Activated T-cell treated with anti-CD3 and anti-CD28 coated beads, Interleukin-2, amount 50 U/mL, for 24 hours (primary cell): ENCODE data around the gene ARHGAP24.

Experiments
- DNase-seq: peaks from one replicate; pipeline ENCODE4 v3.0.0-alpha.2; 2020
- H3K27ac Mint-ChIP-seq: 2 replicates; pipeline ENCODE4 v1.8.0; 2020; ENCODE audit warnings: mild to moderate bottlenecking, mixed read lengths
- H3K27me3 Mint-ChIP-seq: 2 replicates; pipeline ENCODE4 v1.8.0; 2020; ENCODE audit warnings: mixed read lengths
- H3K36me3 Mint-ChIP-seq: 2 replicates; pipeline ENCODE4 v1.8.0; 2020; ENCODE audit warnings: low read depth, mixed read lengths
- H3K4me1 Mint-ChIP-seq: 2 replicates; pipeline ENCODE4 v1.8.0; 2020; ENCODE audit warnings: low read depth, mixed read lengths
- H3K4me3 Mint-ChIP-seq: 2 replicates; pipeline ENCODE4 v1.8.0; 2020; ENCODE audit warnings: mild to moderate bottlenecking, moderate library complexity, mixed read lengths
- H3K9me3 Mint-ChIP-seq: 2 replicates; pipeline ENCODE4 v1.8.0; 2020; ENCODE audit warnings: mixed read lengths

The ARHGAP24 gene

DNA sequence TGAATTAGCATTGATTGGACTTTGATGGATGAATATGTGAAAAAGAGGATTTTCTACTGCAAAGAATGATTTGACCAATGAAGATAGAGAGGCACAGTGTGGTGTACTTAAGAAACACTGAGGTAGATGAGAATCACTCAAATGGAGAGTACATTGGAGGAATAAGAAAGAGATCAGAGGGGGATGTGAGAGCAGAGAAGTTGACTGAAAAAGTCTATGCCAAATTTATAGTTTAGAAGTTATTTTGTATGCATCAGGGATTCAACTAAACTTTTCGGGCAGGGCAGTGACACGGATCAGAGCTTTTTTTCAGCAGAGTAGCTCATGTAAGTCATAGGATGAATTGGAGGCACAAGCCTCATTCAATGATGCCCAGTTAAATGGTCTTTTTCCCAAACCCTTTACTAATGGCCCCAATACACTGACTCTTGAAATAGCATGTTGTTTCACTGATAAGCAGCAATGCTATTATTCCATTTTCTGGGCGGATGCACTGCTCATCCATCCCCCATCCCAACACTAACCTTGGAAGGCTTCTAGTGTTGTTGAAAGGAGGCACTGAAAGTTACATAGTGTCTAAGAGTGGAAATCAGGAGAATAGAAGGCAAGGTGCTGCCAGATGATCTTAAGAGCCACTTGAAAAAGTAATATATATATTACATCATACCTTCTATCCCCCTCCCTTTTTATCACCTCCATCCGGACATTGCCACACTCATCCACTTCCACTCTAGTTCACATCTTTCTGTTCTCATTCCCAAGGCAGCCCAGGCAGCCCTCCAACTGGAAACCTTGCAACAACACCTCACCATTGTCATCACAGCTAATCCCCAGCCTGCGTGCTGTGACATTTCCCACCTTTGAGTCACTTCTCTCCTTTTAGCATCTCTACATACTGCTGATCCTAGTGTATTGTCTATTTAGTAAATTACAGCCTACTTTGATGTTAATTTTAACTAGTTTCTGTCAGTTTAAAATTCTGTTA lies 46.1 kb downstream of the ARHGAP24 start:
- Mint-ChIP-seq H3K4me3 (no peak overlapping the region), H3K27me3 (no peaks in the 10 kb centered on the region), H3K4me1 (no peaks in the 10 kb centered on the region), H3K36me3 (no peaks in the 10 kb centered on the region), H3K9me3 (no peaks in the 10 kb centered on the region), H3K27ac (no peak overlapping the region)
- DNase-seq = no peak

DNA sequence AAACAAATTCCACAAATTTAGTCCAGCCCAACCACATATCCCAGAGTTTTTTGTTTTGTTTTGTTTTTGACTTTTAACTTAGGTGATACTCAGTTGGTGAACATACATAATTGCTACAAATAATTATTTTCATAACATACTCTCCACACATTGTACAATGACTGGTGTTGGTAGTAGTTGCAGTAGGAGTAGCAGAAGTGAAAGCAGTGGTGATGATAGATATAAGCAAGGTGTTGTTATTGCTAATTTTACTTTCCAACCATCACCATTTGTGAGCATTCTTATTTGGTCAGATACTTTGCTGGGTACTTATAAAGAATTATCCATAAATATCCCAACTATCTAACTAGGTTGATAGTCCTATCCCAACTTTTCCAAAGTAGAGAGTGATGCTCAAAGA lies 47.3 kb downstream of the ARHGAP24 start:
- H3K4me3 Mint-ChIP-seq = no peak overlapping the region
- no peaks in the 10 kb centered on the region for H3K27me3 Mint-ChIP-seq
- no peaks in the 10 kb centered on the region for H3K36me3 Mint-ChIP-seq
- no peaks in the 10 kb centered on the region for H3K9me3 Mint-ChIP-seq
- H3K4me1 Mint-ChIP-seq = no peaks in the 10 kb centered on the region
- DNase-seq = no peak
- no peak overlapping the region for H3K27ac Mint-ChIP-seq

DNA sequence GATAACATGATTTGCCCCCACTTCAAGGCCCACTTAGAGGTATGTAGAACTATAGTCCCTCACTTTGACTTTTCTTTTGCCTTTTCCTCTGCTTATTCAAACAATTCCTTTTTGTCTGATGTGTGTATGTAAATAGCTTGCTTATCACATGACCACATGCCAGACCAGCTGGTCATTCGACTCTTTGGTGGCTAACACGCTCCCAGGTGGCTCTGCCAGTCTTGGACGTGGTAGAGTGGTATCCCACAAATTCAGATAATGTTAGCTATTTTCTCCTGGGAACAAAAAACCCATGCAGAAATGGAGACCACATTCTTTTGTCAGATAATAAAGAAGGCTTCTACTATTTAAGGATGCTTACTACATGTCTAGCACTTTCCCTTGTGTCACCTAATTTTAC lies 47.9 kb downstream of the ARHGAP24 start:
- Mint-ChIP-seq H3K4me1 (no peaks in the 10 kb centered on the region), H3K27ac (no peak overlapping the region), H3K9me3 (no peaks in the 10 kb centered on the region), H3K4me3 (no peak overlapping the region), H3K27me3 (no peaks in the 10 kb centered on the region), H3K36me3 (no peaks in the 10 kb centered on the region)
- no peak for DNase-seq

DNA sequence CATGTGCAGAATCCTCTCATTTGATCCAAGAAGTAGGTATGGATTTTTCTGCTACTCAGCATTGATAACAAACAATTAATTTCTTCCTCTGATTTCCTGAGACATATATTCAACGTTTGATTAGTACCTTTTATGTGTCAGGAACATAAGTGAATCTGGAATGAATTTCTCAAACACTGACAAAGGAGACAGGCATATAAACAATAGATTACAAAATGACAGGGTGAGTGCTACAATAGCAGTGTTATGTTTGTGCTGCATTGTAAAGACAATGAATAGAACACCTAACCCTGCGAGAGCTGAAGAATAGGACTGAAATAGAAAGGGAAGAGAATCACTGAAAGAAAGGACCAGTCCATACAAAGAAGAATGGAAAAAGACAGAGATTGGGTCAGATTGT lies 52.9 kb downstream of the ARHGAP24 start:
- Mint-ChIP-seq H3K27me3 (no peaks in the 10 kb centered on the region), H3K4me1 (no peaks in the 10 kb centered on the region), H3K36me3 (no peaks in the 10 kb centered on the region), H3K27ac (no peak overlapping the region), H3K4me3 (no peak overlapping the region), H3K9me3 (no peaks in the 10 kb centered on the region)
- DNase-seq = no peak

DNA sequence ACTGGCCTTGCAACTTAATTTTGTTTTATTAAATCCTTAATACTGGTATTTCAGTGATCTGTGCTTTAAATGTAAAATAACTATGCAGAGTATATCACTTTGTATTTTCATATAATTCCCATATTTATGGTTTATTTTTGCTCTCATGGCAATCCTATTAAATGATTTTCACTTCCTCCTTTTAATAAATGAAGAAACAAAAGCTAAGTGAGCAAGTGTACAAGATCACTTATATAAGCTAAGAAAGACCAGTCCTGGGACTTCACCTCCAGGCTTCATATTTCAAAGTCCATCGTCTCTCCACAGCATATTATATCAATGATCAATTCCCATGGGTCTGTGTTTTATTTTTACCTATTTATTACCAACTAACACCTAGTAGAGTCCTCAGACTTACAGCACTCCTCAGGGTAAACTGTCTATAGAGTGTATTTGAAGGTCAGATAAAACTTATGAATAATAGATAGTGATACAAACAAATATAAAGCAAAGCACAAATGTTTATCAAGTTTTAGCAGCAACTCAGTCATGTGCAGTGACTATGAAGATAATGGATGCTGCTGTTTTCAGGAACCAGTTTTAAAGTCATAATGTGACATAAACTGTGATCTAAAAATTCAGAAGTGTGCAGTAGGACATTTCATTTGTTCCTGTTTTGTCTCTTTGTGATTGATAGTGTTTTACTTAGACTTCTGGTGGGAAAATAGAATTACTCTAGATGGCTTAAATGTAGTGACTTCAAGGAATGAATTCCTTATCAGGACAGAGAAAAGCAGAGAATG lies 56.8 kb downstream of the ARHGAP24 start:
- H3K4me3 Mint-ChIP-seq = no peak overlapping the region
- H3K36me3 Mint-ChIP-seq = no peaks in the 10 kb centered on the region
- H3K9me3 Mint-ChIP-seq = peaks cover 4% of the 10 kb centered on the region
- no peak for DNase-seq
- H3K27ac Mint-ChIP-seq = no peak overlapping the region
- H3K27me3 Mint-ChIP-seq = no peaks in the 10 kb centered on the region
- H3K4me1 Mint-ChIP-seq = no peaks in the 10 kb centered on the region

DNA sequence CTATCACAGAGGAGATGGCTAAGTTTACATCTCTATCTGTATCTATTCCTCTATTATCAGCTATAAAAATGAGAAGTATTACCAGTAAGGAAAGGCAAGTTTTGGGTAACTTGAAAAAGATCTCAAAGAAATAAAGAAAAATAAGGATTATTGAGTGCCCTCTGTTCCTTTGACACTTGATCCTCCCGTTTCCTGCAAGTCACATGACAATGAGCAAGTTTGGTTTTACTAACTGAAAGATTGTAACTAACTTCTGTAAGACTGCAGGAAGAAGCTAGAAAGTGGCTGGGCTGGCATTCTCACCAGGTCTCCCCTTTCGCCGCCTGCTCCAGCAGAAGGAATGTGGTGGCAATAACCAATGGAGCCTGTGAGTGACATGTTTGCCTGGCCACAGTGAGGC lies 59.2 kb downstream of the ARHGAP24 start:
- DNase-seq = no peak
- H3K4me1 Mint-ChIP-seq = no peaks in the 10 kb centered on the region
- no peaks in the 10 kb centered on the region for H3K36me3 Mint-ChIP-seq
- no peak overlapping the region for H3K4me3 Mint-ChIP-seq
- no peak overlapping the region for H3K27ac Mint-ChIP-seq
- H3K9me3 Mint-ChIP-seq = peaks cover 4% of the 10 kb centered on the region
- H3K27me3 Mint-ChIP-seq = no peaks in the 10 kb centered on the region

DNA sequence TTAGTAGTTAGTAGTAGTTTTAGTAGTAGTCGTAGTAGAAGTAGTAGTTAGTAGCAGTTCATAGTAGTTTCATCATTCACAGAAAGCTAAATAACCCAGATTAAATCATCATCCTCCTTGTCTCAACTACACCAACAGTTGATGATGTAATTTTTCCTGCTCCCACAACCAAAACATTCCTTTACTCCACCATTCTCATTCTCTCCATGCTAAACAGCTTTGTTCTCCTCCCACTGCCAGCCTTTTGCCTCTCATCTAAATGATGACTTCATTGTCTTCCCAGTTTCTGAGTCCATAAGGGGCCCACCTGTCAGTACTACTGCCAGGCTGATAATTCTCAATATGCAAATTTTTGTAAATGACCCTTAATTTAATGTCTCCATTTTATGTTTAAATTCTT lies 68.9 kb downstream of the ARHGAP24 start:
- H3K27ac Mint-ChIP-seq = no peak overlapping the region

DNA sequence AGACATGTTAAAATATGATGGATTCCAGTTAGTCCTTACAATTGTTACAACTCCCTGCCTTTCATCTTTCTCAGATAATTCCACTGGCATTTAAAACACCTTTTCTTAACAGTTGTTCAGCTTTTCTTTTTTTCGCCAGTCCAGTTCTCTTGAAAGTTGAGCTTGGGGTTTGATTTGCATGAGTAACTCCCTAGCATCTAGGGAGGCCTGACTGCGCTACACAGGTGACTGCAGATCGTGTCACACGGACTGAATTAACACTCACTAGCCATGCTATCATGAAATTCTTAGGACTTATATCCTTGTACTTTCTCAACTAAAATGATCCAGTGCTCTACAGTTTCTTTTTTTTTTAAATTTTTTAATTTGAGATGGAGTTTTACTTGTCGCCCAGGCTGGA lies 69.8 kb downstream of the ARHGAP24 start:
- Mint-ChIP-seq H3K27me3 (no peaks in the 10 kb centered on the region), H3K27ac (no peak overlapping the region), H3K9me3 (peaks cover 2% of the 10 kb centered on the region), H3K4me1 (no peaks in the 10 kb centered on the region), H3K4me3 (no peak overlapping the region), H3K36me3 (no peaks in the 10 kb centered on the region)
- no peak for DNase-seq

More for the DNA sequence above, 68.9 kb downstream of the ARHGAP24 start:
- Mint-ChIP-seq H3K4me1 (no peaks in the 10 kb centered on the region), H3K36me3 (no peaks in the 10 kb centered on the region), H3K9me3 (no peaks in the 10 kb centered on the region), H3K4me3 (no peak overlapping the region), H3K27me3 (no peaks in the 10 kb centered on the region)
- no peak for DNase-seq

DNA sequence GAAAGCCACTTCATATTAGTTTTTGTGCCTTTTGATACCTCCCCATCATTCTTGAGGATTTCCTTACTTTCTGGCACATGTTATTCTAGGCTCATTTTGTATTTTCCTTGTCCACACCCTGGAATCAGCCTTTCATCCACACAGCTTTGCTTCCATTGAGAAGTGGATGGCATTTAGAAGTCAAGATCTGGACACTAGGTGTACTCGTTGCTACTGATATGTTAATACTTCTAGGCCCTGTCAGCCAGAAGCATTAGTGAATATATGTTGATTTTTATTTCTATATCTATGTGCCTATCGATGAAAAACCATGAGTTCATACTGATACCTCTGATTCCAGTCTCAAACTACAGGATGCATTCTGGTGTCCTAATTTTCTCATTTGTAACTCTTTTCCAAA lies 73.2 kb downstream of the ARHGAP24 start:
- H3K4me3 Mint-ChIP-seq = no peak overlapping the region
- no peak for DNase-seq
- H3K9me3 Mint-ChIP-seq = peaks cover 11% of the 10 kb centered on the region
- H3K27me3 Mint-ChIP-seq = no peaks in the 10 kb centered on the region
- no peaks in the 10 kb centered on the region for H3K4me1 Mint-ChIP-seq
- no peak overlapping the region for H3K27ac Mint-ChIP-seq
- H3K36me3 Mint-ChIP-seq = no peaks in the 10 kb centered on the region

DNA sequence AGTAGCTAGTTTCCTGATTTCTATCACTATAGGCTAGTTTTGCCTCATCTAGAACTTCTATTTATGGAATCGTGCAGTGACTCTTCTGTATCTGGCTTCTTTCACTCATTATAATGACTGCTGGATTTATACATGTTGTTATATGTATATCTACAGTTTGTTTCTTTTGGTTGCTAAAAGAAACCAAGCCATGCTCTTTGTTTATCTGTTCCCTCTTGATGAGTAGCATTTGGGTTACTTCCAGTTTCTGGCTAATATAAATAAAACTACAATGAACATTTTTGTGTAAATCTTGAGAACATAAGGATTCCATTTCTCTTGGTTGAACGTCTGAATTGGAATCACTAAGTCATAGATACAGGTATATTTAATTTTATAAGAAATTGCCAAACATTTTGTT lies 73.9 kb downstream of the ARHGAP24 start:
- H3K4me3 Mint-ChIP-seq = no peak overlapping the region
- no peaks in the 10 kb centered on the region for H3K4me1 Mint-ChIP-seq
- no peaks in the 10 kb centered on the region for H3K36me3 Mint-ChIP-seq
- no peak overlapping the region for H3K27ac Mint-ChIP-seq
- no peak for DNase-seq
- peaks cover 14% of the 10 kb centered on the region for H3K9me3 Mint-ChIP-seq
- no peaks in the 10 kb centered on the region for H3K27me3 Mint-ChIP-seq

DNA sequence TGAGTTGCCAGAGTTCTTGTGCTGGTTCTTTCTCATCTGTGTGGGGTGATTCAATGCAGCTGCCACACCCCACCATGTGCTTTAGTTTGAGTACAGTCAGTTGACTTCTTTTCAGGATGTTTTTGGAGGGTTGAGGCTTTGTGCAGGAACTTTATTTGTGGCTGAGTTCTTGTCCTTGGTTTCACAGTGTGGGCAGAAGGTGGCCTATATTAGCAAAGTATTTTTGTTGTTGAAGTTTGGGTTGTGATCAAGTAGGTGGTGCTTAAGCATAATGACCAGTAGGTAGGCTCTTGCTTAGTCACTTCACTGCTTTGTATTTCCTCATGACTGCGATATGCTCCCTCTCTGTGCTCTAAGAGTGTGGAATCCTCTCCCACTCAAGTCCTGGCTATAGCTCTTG lies 80.3 kb downstream of the ARHGAP24 start:
- Mint-ChIP-seq H3K9me3 (peaks cover 17% of the 10 kb centered on the region), H3K27me3 (no peaks in the 10 kb centered on the region), H3K27ac (no peak overlapping the region), H3K4me3 (no peak overlapping the region), H3K36me3 (no peaks in the 10 kb centered on the region), H3K4me1 (no peaks in the 10 kb centered on the region)
- no peak for DNase-seq

DNA sequence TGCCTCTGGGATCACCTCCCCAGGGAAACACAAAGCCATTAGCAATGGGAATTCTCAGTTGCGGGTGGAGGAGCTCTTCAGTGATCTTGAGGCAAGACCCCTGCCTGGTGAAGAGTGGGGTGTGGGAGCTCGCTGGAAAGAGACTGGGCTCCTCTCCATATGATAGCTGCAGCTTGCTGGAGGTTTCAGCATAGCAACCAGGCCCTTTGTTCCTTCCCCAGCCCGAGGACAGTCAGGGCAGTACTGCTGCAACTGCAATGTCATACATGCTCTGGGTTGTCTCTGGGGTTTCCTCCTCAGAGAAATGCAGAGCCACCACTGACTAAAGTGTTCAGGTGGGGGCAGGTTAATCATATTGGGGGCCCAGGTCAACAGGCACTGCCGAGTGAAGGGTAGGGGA lies 81.3 kb downstream of the ARHGAP24 start:
- Mint-ChIP-seq H3K27me3 (no peaks in the 10 kb centered on the region), H3K36me3 (no peaks in the 10 kb centered on the region), H3K9me3 (peaks cover 18% of the 10 kb centered on the region), H3K27ac (no peak overlapping the region), H3K4me3 (no peak overlapping the region), H3K4me1 (no peaks in the 10 kb centered on the region)
- DNase-seq = no peak

DNA sequence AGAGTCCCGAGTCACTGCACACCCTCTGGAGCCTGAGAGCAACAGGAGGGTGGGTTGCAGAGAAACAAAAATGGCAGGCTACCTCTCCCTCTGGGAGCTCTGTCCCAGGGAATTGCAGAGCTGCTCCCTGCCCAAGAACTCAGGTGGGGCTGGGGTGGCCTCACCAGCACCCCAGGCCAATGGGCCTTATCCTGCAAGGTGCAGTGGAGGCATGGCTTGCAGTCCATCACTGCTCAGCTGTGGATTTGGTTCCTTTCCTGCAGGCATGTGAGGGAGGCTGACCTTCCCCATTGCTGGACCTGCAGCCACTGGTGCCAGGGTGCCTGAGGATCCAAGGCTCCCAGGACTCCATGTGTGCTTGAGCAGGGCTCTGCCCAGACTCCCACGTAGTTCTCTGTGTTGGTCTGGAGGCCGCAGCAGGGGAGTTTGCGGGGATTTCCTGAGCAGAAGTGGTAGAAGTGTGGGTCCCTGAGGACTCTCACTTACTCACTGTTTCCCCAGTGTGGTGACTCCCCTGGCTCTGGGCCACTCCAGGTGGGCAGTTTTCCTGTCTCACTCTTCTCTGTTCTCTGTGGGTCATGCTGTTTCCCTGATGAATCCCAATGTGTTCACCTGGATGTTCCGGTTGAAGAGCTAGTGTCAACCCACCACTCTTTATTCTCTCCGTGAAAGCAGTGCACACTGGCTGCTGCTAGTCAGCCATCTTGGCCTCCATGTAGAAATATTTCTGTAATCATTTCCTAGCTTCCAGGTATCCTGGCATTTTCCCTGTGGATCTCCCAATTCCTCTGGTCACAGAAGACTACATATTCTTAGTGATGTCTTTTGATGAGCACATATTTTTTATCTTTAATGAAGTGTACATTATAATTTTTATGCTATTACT lies 82.3 kb downstream of the ARHGAP24 start:
- no peaks in the 10 kb centered on the region for H3K4me1 Mint-ChIP-seq
- no peak for DNase-seq
- H3K36me3 Mint-ChIP-seq = no peaks in the 10 kb centered on the region
- no peak overlapping the region for H3K27ac Mint-ChIP-seq
- H3K9me3 Mint-ChIP-seq = peaks cover 14% of the 10 kb centered on the region
- no peaks in the 10 kb centered on the region for H3K27me3 Mint-ChIP-seq
- H3K4me3 Mint-ChIP-seq = no peak overlapping the region

DNA sequence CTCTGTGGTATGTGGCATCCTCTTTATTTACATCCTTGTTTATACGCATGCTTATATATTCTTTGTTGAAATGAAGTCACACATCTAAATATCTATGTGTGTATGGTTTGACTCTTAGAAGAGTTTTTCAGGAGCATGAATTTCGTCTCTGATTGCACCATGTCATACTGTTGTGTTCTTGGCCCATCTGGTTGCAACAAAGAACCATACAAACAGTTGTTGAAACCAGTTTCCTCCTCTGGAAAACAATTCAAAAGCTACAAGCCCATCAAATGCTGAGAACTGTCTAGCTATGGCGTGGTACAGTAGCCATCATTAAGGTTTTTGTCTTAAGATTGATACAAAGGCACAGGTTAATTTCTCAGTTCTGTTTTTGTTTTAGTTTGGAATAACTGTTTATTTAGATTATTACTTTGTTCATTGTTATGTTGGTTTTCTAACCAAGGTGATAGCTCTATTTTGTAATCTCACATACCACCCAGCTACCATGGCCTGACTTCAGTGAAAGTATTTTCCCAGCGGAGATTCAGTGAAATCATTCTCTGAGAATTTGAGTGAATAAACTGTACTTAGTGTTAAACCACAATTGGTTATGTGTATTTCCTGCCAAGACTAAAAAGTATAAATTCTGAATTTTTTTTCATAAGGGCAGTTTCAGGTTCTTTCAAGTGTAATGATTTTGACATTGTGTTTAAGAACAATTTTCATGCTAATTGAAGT lies 91.0 kb downstream of the ARHGAP24 start:
- Mint-ChIP-seq H3K4me3 (no peak overlapping the region), H3K36me3 (no peaks in the 10 kb centered on the region), H3K27ac (no peak overlapping the region), H3K27me3 (no peaks in the 10 kb centered on the region), H3K9me3 (peaks cover under 1% of the 10 kb centered on the region), H3K4me1 (no peaks in the 10 kb centered on the region)
- no peak for DNase-seq
